T-cell (primary cell): ENCODE data around the gene MLLT6. TPM values are rescaled to one million over a fixed set of nuclear protein-coding genes. Genes with fewer than 3 reads are reported as not detected.

Source experiments
- ATAC-seq, 4 experiments: fragments of 200-7000 bp in 3 of 4; fragments of 150-1000 bp in 1 of 4; cut with Tn5 transposase; replicated peaks in 1 of 4; 1 replicate in 3 of 4; 2 replicates in 1 of 4; pipeline ENCODE4 v1.10.0; 2021; ENCODE audit warnings: moderate library complexity in 3 of 4, mild to moderate bottlenecking in 2 of 4, moderate number of reproducible peaks in 1 of 4
- CTCF ChIA-PET, 2 donors: fragments of 300-600 bp; sonication (Branson Sonifier 250); formaldehyde crosslinking; loops; one replicate each; lab custom pipeline; 2022; ENCODE audit warnings: antibody characterized with exemption in 2 of 2; lab: Charles Lee
- POLR2A ChIA-PET, 2 donors: fragments of 300-600 bp; sonication (Branson Sonifier 250); formaldehyde crosslinking; loops; one replicate each; lab custom pipeline; 2022; ENCODE audit warnings: antibody characterized with exemption in 2 of 2; lab: Charles Lee
- DNase-seq, 35 experiments: peaks; one replicate each; pipeline versions ENCODE4 v3.0.0 to v3.0.0-alpha.2; 2013 to 2023
- H3K27ac ChIP-seq: one replicate; pipeline ENCODE4 v1.5.1; 2013; ENCODE audit warnings: low read length
- H3K27me3 ChIP-seq, 2 experiments: replicated peaks in 1 of 2; 1 replicate in 1 of 2; 2 replicates in 1 of 2; pipeline versions ENCODE4 v1.6.1 to v1.7.0; 2013; ENCODE audit warnings: low read length in 1 of 2, mixed read lengths in 1 of 2; ENCODE audit not compliant: control insufficient read depth in 2 of 2, insufficient read depth in 2 of 2; ENCODE audit errors: extremely low read depth in 1 of 2
- H3K36me3 ChIP-seq, 2 donors: 1 replicate in 1 of 2; 2 replicates in 1 of 2; pipeline versions ENCODE4 v1.6.1 to v1.7.0; 2013; ENCODE audit warnings: low read length in 1 of 2; ENCODE audit not compliant: control insufficient read depth in 2 of 2, insufficient read depth in 1 of 2; ENCODE audit errors: extremely low read depth in 1 of 2
- H3K4me1 ChIP-seq, 2 experiments: 1 replicate in 1 of 2; 2 replicates in 1 of 2; pipeline versions ENCODE4 v1.6.1 to v1.7.0; 2013; ENCODE audit warnings: low read length in 2 of 2, mixed read lengths in 1 of 2; ENCODE audit not compliant: insufficient read depth in 2 of 2, control insufficient read depth in 1 of 2; ENCODE audit errors: extremely low read depth in 1 of 2
- H3K4me3 ChIP-seq, 2 donors: 1 replicate in 1 of 2; 2 replicates in 1 of 2; pipeline versions ENCODE4 v1.5.1 to v1.7.0; 2013; ENCODE audit warnings: mild to moderate bottlenecking in 2 of 2, low read length in 1 of 2, moderate library complexity in 1 of 2; ENCODE audit not compliant: control insufficient read depth in 1 of 2; ENCODE audit errors: extremely low read depth in 1 of 2
- H3K9me3 ChIP-seq: 2 replicates; pipeline ENCODE4 v1.7.0; 2013
- H3K27ac Mint-ChIP-seq, 2 donors: one replicate each; pipeline ENCODE4 v1.8.0; 2020 to 2021; ENCODE audit warnings: mild to moderate bottlenecking in 2 of 2, mixed read lengths in 2 of 2
- H3K27me3 Mint-ChIP-seq, 2 donors: one replicate each; pipeline ENCODE4 v1.8.0; 2021 to 2022; ENCODE audit warnings: mixed read lengths in 2 of 2
- H3K36me3 Mint-ChIP-seq: one replicate; pipeline ENCODE4 v1.8.0; 2021; ENCODE audit warnings: mixed read lengths
- H3K4me1 Mint-ChIP-seq, 3 donors: one replicate each; pipeline ENCODE4 v1.8.0; 2020 to 2022; ENCODE audit warnings: mixed read lengths in 3 of 3, mild to moderate bottlenecking in 1 of 3
- H3K4me3 Mint-ChIP-seq, 3 donors: one replicate each; pipeline ENCODE4 v1.8.0; 2020 to 2022; ENCODE audit warnings: mild to moderate bottlenecking in 3 of 3, mixed read lengths in 3 of 3, moderate library complexity in 3 of 3
- H3K9me3 Mint-ChIP-seq, 3 donors: one replicate each; pipeline ENCODE4 v1.8.0; 2020 to 2022; ENCODE audit warnings: mixed read lengths in 3 of 3
- WGBS: methylation state at CpG from one replicate; pipeline ENCODE4 v1.1.5; 2013; ENCODE audit warnings: missing lambda C conversion rate; ENCODE audit not compliant: insufficient coverage; 5-methylcytosine and 5-hydroxymethylcytosine counted together
- total RNA-seq, 35 experiments: library from RNA in 6 of 35; stranded (reverse) in 6 of 35; fragments of 120-200 nt in 1 of 35; gene quantifications; one replicate each; pipeline versions ENCODE4 v1.2.1 to v1.2.4 and lab custom pipeline; 2013 to 2026

The MLLT6 gene
- total RNA-seq = 100 to 1,000 TPM; 412 to 506 (median 480) TPM
- 234 TPM for total RNA-seq (2013)
- 396 to 993 (median 644) reads per million in 29 experiments for total RNA-seq (lab: John Stamatoyannopoulos, UW)

DNA sequence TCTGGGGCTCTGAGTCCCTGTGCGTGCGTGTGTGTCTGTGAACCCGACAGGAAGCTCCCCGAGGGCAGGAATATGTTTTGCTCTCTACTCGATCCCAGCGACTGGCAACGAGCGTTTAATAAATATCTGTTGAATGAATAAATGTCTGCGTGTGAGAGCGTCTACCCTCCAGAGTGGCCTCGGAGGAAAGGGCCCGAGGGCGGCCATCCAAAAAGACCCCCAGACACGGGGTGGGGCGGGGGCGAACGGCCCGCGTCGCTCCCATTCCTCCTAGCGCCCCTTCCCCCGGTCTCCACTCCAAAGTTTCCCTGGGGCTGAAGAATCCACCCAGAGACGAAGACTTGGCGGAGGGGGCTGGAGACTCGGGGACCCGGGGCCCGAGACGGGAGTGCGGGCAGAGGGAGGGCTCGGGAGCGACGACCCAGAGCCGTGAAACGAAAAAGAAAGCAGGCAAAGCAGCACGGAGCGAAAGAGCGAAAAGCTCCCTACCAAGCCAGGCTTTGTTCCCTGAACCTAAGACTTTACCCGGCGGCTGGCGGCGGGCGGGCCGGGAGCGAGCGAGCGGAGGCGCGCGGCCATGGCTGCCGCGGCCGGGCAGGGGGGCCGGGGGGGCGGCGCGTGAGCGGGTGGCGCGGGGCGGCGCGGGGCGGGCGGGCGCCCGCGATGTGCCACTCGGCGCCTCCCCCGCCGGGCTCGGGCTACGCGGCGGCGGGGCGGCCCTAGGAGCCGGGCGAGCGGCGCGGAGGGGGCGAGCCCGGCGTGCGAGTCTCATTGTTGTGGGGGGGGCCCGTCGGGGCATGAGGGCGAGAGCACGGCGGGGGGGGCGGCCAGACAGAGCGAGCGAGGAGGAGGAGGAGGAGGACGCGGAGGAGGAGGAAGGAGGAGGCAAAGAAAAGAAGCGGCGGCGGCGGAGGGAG, at the start of gene MLLT6:
TSS of gene MLLT6 (plus strand) at position 668 of the 917 bp plus-strand sequence. CDS start 360 bp downstream, outside the sequence.
- H3K27ac ChIP-seq = peak within 1 kb of the TSS; percentile 95
- Mint-ChIP-seq H3K36me3 (peaks cover 14% of the 10 kb centered on the region), H3K9me3 (no peaks in the 10 kb centered on the region), H3K4me1 (peaks cover 55 to 66% (median 59%) of the 10 kb centered on the region in 3 donors), H3K27me3 (no peaks in the 10 kb centered on the region), H3K27ac (peak within 1 kb of the TSS; percentile 98 to 99), H3K4me3 (peak within 1 kb of the TSS; percentile 91 to 96 (median 96))
- H3K36me3 ChIP-seq = peaks cover 8 to 27% of the 10 kb centered on the region in 2 donors
- ChIA-PET CTCF (interaction anchor here in 1 of 2 donors (1.1 to 1.8 kb wide), 3 partner anchors 23 to 147 kb away, joined by 3 to 9 read pairs (median 4); partner anchors contain the start of gene CISD3), POLR2A (interaction anchor here (0.6 to 0.7 kb wide), 3 partner anchors 13 to 147 kb away, joined by 3 to 4 read pairs (median 4); no protein-coding TSS in a partner anchor)
- ATAC-seq (peak; percentile 54 to 62 (median 56)), DNase-seq (peak; percentile 68 to 92 (median 81))
- H3K9me3 ChIP-seq = no peaks in the 10 kb centered on the region
- no peaks in the 10 kb centered on the region for H3K27me3 ChIP-seq
- H3K4me1 ChIP-seq = peaks cover 11 to 76% of the 10 kb centered on the region in 2 experiments
- peak within 1 kb of the TSS; percentile 97 to 98 for H3K4me3 ChIP-seq
- WGBS = under 1% methylated on average over 68 of the region's 100 CpGs

- no peaks in the 10 kb centered on the region for H3K9me3 Mint-ChIP-seq
- Histone ChIP-seq H3K27me3 (peaks cover 0 to 71% of the 10 kb centered on the region in 2 experiments), H3K4me1 (peaks cover 0 to 19% of the 10 kb centered on the region in 2 experiments), H3K27ac (no peak overlapping the region), H3K9me3 (no peaks in the 10 kb centered on the region), H3K36me3 (no peaks in the 10 kb centered on the region), H3K4me3 (no peak overlapping the region)
- peak overlapping the region in 1 of 3 donors; percentile 62 for H3K4me3 Mint-ChIP-seq
- ChIA-PET CTCF (interaction anchor here in 1 of 2 donors (1.2 kb wide), 1 partner anchor 91 kb away, joined by 4 read pairs; no protein-coding TSS in a partner anchor), POLR2A (no interaction called here)
- ATAC-seq (peak in 1 of 4 experiments; percentile 42), DNase-seq (no peak)
- H3K36me3 Mint-ChIP-seq = no peaks in the 10 kb centered on the region
- WGBS = 72% methylated on average over 26 of the region's 27 CpGs
- peak overlapping the region in 1 of 2 donors; percentile 36 for H3K27ac Mint-ChIP-seq
- peaks cover 22 to 47% of the 10 kb centered on the region in 2 donors for H3K27me3 Mint-ChIP-seq
- H3K4me1 Mint-ChIP-seq = peaks cover 14 to 26% (median 21%) of the 10 kb centered on the region in 3 donors
Observed at GRCh38 chr17:38656959-38657823, 47.9 kb upstream of the MLLT6 start.

- Mint-ChIP-seq H3K27ac (no peak overlapping the region), H3K4me3 (no peak overlapping the region), H3K4me1 (peaks cover 14 to 26% (median 21%) of the 10 kb centered on the region in 3 donors), H3K27me3 (peaks cover 26 to 49% of the 10 kb centered on the region in 2 donors), H3K36me3 (no peaks in the 10 kb centered on the region), H3K9me3 (no peaks in the 10 kb centered on the region)
- no peak overlapping the region for H3K4me3 ChIP-seq
- peaks cover 0 to 19% of the 10 kb centered on the region in 2 experiments for H3K4me1 ChIP-seq
- ChIA-PET CTCF (no interaction called here), POLR2A (interaction anchor here in 1 of 2 donors (0.7 kb wide), 1 partner anchor 10 kb away, joined by 3 read pairs; no protein-coding TSS in a partner anchor)
- H3K9me3 ChIP-seq = no peaks in the 10 kb centered on the region
- 85% methylated on average over 9 of the region's 15 CpGs for WGBS
- DNase-seq (no peak), ATAC-seq (no peak)
- peaks cover 0 to 74% of the 10 kb centered on the region in 2 experiments for H3K27me3 ChIP-seq
- no peaks in the 10 kb centered on the region for H3K36me3 ChIP-seq
- H3K27ac ChIP-seq = no peak overlapping the region
Observed at GRCh38 chr17:38657824-38658740, 47.0 kb upstream of the MLLT6 start.

DNA sequence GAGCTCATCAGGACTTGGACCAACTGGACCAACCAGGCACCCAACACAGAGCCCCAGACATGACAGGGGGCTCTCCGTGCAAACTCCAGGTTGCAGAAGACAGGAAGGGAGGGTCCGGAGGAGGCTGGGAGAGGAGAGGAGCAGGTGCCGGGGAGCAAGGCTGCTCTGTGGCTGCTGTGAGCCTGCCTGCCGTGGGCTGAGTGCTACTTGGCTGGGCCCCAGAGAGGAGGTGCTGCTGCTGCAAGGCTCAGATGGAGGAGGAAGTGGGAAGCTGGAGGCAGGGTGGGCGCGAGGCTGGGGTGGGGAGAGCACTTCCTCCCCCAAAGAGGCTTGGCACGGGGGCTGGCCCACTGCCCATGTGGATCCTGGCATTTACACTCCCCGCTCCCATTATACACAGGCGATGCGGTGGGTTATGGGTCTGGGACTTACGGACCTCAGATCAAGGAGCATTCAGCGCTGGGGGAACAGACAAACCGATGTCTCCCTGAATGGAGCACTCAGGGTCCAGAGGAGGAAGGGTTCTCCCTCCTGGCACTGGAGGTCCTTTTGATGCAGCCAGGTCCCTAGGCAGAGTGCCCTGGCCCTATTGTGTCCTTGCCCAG, 46.2 kb upstream of the MLLT6 start:
- Histone ChIP-seq H3K27me3 (peaks cover 0 to 76% of the 10 kb centered on the region in 2 experiments), H3K4me3 (no peak overlapping the region), H3K36me3 (no peaks in the 10 kb centered on the region), H3K9me3 (no peaks in the 10 kb centered on the region), H3K4me1 (peaks cover 0 to 19% of the 10 kb centered on the region in 2 experiments), H3K27ac (no peak overlapping the region)
- Mint-ChIP-seq H3K4me3 (no peak overlapping the region), H3K4me1 (peaks cover 14 to 26% (median 21%) of the 10 kb centered on the region in 3 donors), H3K36me3 (no peaks in the 10 kb centered on the region), H3K27ac (no peak overlapping the region), H3K27me3 (peaks cover 22 to 45% of the 10 kb centered on the region in 2 donors), H3K9me3 (no peaks in the 10 kb centered on the region)
- ATAC-seq (no peak), DNase-seq (no peak)
- WGBS = 43% methylated on average over 9 of the region's 13 CpGs
- CTCF ChIA-PET = no interaction called here
- POLR2A ChIA-PET = interaction anchor here in 1 of 2 donors (0.7 kb wide), 1 partner anchor 9 kb away, joined by 3 read pairs; no protein-coding TSS in a partner anchor

- peaks cover 0 to 15% of the 10 kb centered on the region in 2 experiments for H3K4me1 ChIP-seq
- no CpG with 5 or more reads among the region's 7 CpGs for WGBS
- Mint-ChIP-seq H3K9me3 (no peaks in the 10 kb centered on the region), H3K4me1 (peaks cover 10 to 20% (median 17%) of the 10 kb centered on the region in 3 donors), H3K36me3 (no peaks in the 10 kb centered on the region), H3K27me3 (peaks cover 20 to 45% of the 10 kb centered on the region in 2 donors), H3K4me3 (no peak overlapping the region), H3K27ac (no peak overlapping the region)
- H3K9me3 ChIP-seq = no peaks in the 10 kb centered on the region
- no peak for ATAC-seq
- H3K27ac ChIP-seq = no peak overlapping the region
- POLR2A ChIA-PET = interaction anchor here in 1 of 2 donors (0.6 kb wide), 1 partner anchor 803 kb away, joined by 5 read pairs; no protein-coding TSS in a partner anchor
- DNase-seq = no peak
- H3K4me3 ChIP-seq = no peak overlapping the region
- CTCF ChIA-PET = interaction anchor here in 1 of 2 donors (0.7 kb wide), 1 partner anchor 429 kb away, joined by 4 read pairs; no protein-coding TSS in a partner anchor
- H3K27me3 ChIP-seq = peaks cover 0 to 76% of the 10 kb centered on the region in 2 experiments
- no peaks in the 10 kb centered on the region for H3K36me3 ChIP-seq
Observed at GRCh38 chr17:38659415-38659814, 45.7 kb upstream of the MLLT6 start.
